Bronchial epithelial cell (primary cell): ENCODE measurements around the gene CDH13. TPM values are rescaled to one million over a fixed set of nuclear protein-coding genes. Genes with fewer than 3 reads are reported as not detected.

ENCODE experiments used
- DNase-seq: peaks from one replicate; pipeline ENCODE4 v3.0.0-alpha.2; 2010; ENCODE audit warnings: low read depth
- FAIRE-seq: peaks from 2 replicates; lab custom pipeline; 2011; peaks lifted over from hg19 to GRCh38; lab: Jason Lieb, UNC
- H3K27me3 ChIP-seq: 2 replicates; pipeline ENCODE4 v1.5.1; 2011; ENCODE audit warnings: low read length; ENCODE audit not compliant: control insufficient read depth, insufficient read depth
- H3K36me3 ChIP-seq: 2 replicates; pipeline ENCODE4 v1.5.1; 2011; ENCODE audit warnings: low read length; ENCODE audit not compliant: control insufficient read depth, insufficient read depth
- H3K4me3 ChIP-seq: 2 replicates; pipeline ENCODE4 v1.5.1; 2011; ENCODE audit warnings: mild to moderate bottlenecking, low read depth, low read length, control low read depth
- CTCF ChIP-seq: IDR thresholded peaks from 2 replicates; pipeline ENCODE4 v1.5.1; 2011; ENCODE audit warnings: mild to moderate bottlenecking, moderate library complexity, low read length, control low read depth, inconsistent platforms; ENCODE audit not compliant: insufficient read depth, severe bottlenecking
- total RNA-seq: library from RNA; depleted of rRNA; stranded (reverse); fragments of >200 nt; gene quantifications from 2 replicates; pipeline ENCODE4 v1.2.1, GENCODE V29; 2014

The CDH13 gene
- total RNA-seq, 1 donor from 2014 or later, result 31.3 TPM

- TF ChIP-seq CTCF, result no peak
- DNase-seq (no peak), FAIRE-seq (no peak)
- Histone ChIP-seq H3K36me3 (no peaks in the 10 kb centered on the region), H3K27me3 (no peaks in the 10 kb centered on the region), H3K4me3 (no peak overlapping the region)
Observed at GRCh38 chr16:82667437-82667836, 40.7 kb downstream of the CDH13 start.

- DNase-seq, result no peak
- Histone ChIP-seq H3K4me3 (no peak overlapping the region), H3K27me3 (no peaks in the 10 kb centered on the region), H3K36me3 (no peaks in the 10 kb centered on the region)
- FAIRE-seq, result no peak
- no peak for TF ChIP-seq CTCF
Observed at GRCh38 chr16:82668094-82668493, 41.3 kb downstream of the CDH13 start.

- Histone ChIP-seq H3K27me3 (no peaks in the 10 kb centered on the region), H3K4me3 (no peak overlapping the region), H3K36me3 (no peaks in the 10 kb centered on the region)
- no peak for FAIRE-seq
- TF ChIP-seq CTCF, result peak; percentile 35
- no peak for DNase-seq
Observed at GRCh38 chr16:82671741-82672140, 45.0 kb downstream of the CDH13 start.

GRCh38 chr16:82672676-82673075 is 45.9 kb downstream of the CDH13 start:
- no peak for TF ChIP-seq CTCF
- H3K36me3 ChIP-seq, result no peaks in the 10 kb centered on the region
- H3K4me3 ChIP-seq, result no peak overlapping the region
- FAIRE-seq (no peak), DNase-seq (peak; percentile 23)
- H3K27me3 ChIP-seq, result no peaks in the 10 kb centered on the region

GRCh38 chr16:82675300-82675699 is 48.5 kb downstream of the CDH13 start:
- DNase-seq, result no peak
- no peaks in the 10 kb centered on the region for H3K36me3 ChIP-seq
- no peak for TF ChIP-seq CTCF
- no peak for FAIRE-seq
- H3K4me3 ChIP-seq, result no peak overlapping the region
- H3K27me3 ChIP-seq, result no peaks in the 10 kb centered on the region

- no peak for TF ChIP-seq CTCF
- DNase-seq (peak; percentile 56), FAIRE-seq (no peak)
- Histone ChIP-seq H3K4me3 (no peak overlapping the region), H3K36me3 (no peaks in the 10 kb centered on the region), H3K27me3 (no peaks in the 10 kb centered on the region)
Observed at GRCh38 chr16:82681592-82681991, 54.8 kb downstream of the CDH13 start.
